Activated gamma-delta T cell (primary cell): ENCODE data around the gene RBM44.

Source experiments
- DNase-seq: peaks from one replicate; lab custom pipeline; 2025; lab: John Stamatoyannopoulos, UW

Gene RBM44

GRCh38 chr2:237886685-237887481 lies 88.3 kb downstream of the RBM44 start:
- no peak for DNase-seq

- no peak for DNase-seq
Measured at GRCh38 chr2:237888389-237888788, 89.8 kb downstream of the RBM44 start.

GRCh38 chr2:237889016-237889415 lies 90.4 kb downstream of the RBM44 start:
- DNase-seq = no peak

GRCh38 chr2:237889811-237890210 lies 91.2 kb downstream of the RBM44 start:
- DNase-seq = no peak
